CMK (cell line): ENCODE results near the gene SNRNP40.
A peak's percentile ranks its signal among the peaks of the same experiment; 100 is the strongest.

Experiments
- DNase-seq: peaks from one replicate; pipeline ENCODE4 v3.0.0-alpha.2; 2010; ENCODE audit warnings: low read depth

Gene SNRNP40

GRCh38 chr1:31230378-31230777 is 66.2 kb downstream of the SNRNP40 start:
- no peak for DNase-seq

DNA sequence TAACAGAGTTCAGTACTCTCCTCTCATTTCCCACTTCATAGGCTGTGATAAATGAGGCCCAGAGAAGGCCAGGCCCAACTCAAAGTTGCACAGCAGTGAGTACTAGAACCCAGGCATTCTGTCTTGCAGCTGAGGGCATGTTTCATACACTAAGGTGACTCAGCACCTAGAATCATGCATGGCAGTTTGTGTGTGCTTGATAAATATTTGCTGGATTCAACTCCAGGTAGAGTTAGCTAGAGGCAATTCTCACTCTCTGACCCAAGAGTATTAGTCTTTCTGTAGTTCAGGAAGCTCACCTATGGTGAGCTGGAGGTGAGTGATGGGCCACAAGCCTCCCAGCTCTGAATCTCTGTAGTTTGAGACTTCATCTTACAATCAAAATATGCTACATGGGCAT is 67.6 kb downstream of the SNRNP40 start:
- DNase-seq, result no peak

GRCh38 chr1:31227891-31228568 is 68.6 kb downstream of the SNRNP40 start:
- no peak for DNase-seq

DNA sequence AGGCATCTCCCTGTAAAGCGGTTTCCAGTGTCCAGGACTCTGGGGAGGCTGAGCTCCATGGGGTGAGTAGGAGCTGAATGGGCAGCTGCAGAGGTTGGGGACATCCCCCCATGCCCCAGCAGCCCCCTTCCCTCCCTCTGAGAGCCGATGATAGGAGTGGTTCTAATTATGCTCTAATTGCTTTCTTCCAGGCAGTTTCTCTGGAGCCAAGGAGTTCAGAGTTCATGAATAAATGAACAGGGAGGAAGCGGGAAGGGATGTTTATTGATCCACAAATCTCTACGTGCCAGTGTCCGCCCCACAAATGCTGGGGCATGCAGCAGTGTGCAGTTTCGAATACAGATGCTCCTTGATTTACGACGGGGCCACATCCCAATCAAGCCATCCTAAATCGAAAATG is 72.5 kb downstream of the SNRNP40 start:
- DNase-seq, result no peak

GRCh38 chr1:31222176-31222575 is 74.4 kb downstream of the SNRNP40 start:
- DNase-seq, result peak; percentile 42

GRCh38 chr1:31221072-31221471 is 75.5 kb downstream of the SNRNP40 start:
- DNase-seq, result no peak

GRCh38 chr1:31219489-31219888 is 77.1 kb downstream of the SNRNP40 start:
- no peak for DNase-seq

- DNase-seq, result no peak
These were observed 77.9 kb downstream of the SNRNP40 start for GRCh38 chr1:31218705-31219104.

DNA sequence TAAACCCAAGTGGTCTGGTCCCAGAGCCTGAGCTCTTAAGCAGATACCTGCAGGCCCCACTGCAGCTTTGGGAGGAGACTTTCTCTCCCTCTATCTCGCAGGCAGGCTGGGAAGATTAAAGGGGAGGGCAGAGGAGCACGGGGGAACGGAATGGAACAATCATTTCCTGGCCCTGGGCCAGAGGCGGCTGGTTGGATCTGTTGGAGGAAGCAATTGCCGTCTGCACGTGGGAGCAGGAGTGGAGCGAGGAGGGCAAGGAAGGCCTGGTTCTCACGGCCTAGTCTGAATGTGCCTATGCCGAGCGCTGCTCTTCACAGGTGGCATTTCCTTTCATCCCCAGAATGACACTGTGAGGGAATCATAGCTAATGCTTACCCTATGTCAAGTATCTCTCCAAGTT is 80.6 kb downstream of the SNRNP40 start:
- no peak for DNase-seq

- DNase-seq, result no peak
These were observed 81.5 kb downstream of the SNRNP40 start for GRCh38 chr1:31215065-31215570.

DNA sequence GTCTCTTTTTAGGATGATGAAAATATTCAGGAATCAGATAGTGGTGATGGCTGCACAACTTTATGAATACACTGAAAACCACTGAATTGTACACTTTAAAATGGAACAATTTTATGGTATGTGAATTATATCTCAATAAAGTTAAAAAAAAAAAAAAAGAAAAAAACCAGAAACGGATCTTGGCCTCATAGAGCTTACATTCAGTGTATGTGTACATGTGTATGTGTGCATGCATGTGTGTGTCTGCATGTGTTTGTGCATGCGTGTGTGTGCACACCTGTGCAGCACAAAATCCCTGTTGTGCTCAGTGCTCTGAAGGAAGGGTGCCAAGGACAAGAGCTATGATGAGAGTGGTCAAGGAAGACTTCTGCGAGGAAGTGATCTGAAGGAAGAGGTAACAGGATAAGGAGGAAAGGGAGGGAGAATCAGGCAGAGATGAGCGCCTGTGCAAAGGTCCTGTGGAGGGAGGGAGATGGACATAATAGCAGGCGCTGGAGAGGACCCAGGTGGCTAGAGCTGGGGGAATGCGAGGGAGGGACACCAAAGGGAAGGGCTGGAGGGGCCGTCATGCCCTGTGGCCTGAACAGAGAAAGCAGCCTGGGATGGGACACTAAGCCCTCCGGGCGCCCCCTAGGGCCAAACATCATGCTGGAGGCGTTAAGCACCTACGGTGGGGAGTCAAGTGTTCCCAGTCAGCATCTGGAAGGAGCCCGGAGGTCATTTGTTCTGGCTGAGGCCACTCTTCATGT is 82.1 kb downstream of the SNRNP40 start:
- no peak for DNase-seq
